Measurements from ENCODE around the gene RGS3. TPM values are rescaled to one million over a fixed set of nuclear protein-coding genes. Genes with fewer than 3 reads are reported as not detected.

The RGS3 gene
- polyA plus RNA-seq, 1 of the 3 experiments (the other 2 are of a cell fraction), result 50.6 TPM

GRCh38 chr9:113446323-113446740, 17.2 kb upstream of the RGS3 start:
- WGBS (ENCODE audit: low lambda C conversion rate), result 64% methylated on average over 3 of the region's 3 CpGs
- Histone ChIP-seq H3K79me2 (ENCODE audit: insufficient read depth) (no peaks in the 10 kb centered on the region), H3F3A (replicated peaks; ENCODE audit: insufficient read depth) (peaks cover 3% of the 10 kb centered on the region), H3K27ac (ENCODE audit: low read depth in 2 of 2, low read length in 1 of 2) (no peak overlapping the region), H3K4me3 (ENCODE audit: low read depth in 2 of 2, low read length in 1 of 2) (no peak overlapping the region; a peak in 1 of 4 replicates), H3K9me2 (no peaks in the 10 kb centered on the region), H3K4me1 (ENCODE audit: control insufficient read depth in 1 of 2, insufficient read depth in 2 of 2, low read depth in 1 of 2, low read length in 1 of 2) (no peaks in the 10 kb centered on the region), H2AFZ (ENCODE audit: low read depth) (no peak overlapping the region), H3K4me2 (no peak overlapping the region), H4K20me1 (ENCODE audit: insufficient read depth) (no peaks in the 10 kb centered on the region), H3K36me3 (replicated peaks in 1 of 2; ENCODE audit: control insufficient read depth in 1 of 2, insufficient read depth in 2 of 2, low read length in 1 of 2) (no peaks in the 10 kb centered on the region), H3K9ac (no peak overlapping the region), H3K27me3 (ENCODE audit: insufficient read depth) (no peaks in the 10 kb centered on the region), H3K9me3 (no peaks in the 10 kb centered on the region)
- TF ChIP-seq CHD2 (IDR thresholded peaks at IDR 0.05; ENCODE audit: low read length, partially characterized antibody) (no peak), EP300 (IDR thresholded peaks at IDR 0.05; ENCODE audit: borderline replicate concordance in 1 of 2, low read depth in 1 of 2, low read length in 1 of 2) (no peak), NFIC (IDR thresholded peaks at IDR 0.05; ENCODE audit: borderline replicate concordance) (no peak), YY1 (IDR thresholded peaks at IDR 0.05; ENCODE audit: low read depth) (no peak), SIN3A (IDR thresholded peaks at IDR 0.05; ENCODE audit: borderline replicate concordance, low read depth, low read length) (no peak), RAD21 (IDR thresholded peaks at IDR 0.05; ENCODE audit: low read length) (peak; percentile 94), EZH2phosphoT487 (IDR thresholded peaks at IDR 0.05; ENCODE audit: borderline replicate concordance, low read depth) (no peak), JUND (IDR thresholded peaks at IDR 0.05) (no peak), USF1 (IDR thresholded peaks at IDR 0.05; ENCODE audit: borderline replicate concordance, low read depth) (no peak), NRF1 (IDR thresholded peaks at IDR 0.05; ENCODE audit: low read depth, low read length) (no peak), RCOR1 (IDR thresholded peaks at IDR 0.05; ENCODE audit: low read length) (no peak), USF2 (IDR thresholded peaks at IDR 0.05; ENCODE audit: borderline replicate concordance, low read depth, low read length) (no peak), MEF2A (IDR thresholded peaks at IDR 0.05; ENCODE audit: borderline replicate concordance, low read depth) (no peak), POLR2AphosphoS5 (IDR thresholded peaks at IDR 0.05; ENCODE audit: low read depth, low read length) (no peak), TAF1 (IDR thresholded peaks at IDR 0.05; ENCODE audit: borderline replicate concordance, low read depth, low read length) (no peak), FOXM1 (IDR thresholded peaks at IDR 0.05; ENCODE audit: low read depth) (no peak), GATA2 (CRISPR knock-in tag; IDR thresholded peaks at IDR 0.05) (no peak), FOSL2 (IDR thresholded peaks at IDR 0.05; ENCODE audit: borderline replicate concordance, low read depth) (no peak), IRF3 (IDR thresholded peaks at IDR 0.05; ENCODE audit: low read depth, low read length) (no peak), ELF1 (IDR thresholded peaks at IDR 0.05) (no peak), CTCF (IDR thresholded peaks at IDR 0.05) (peak; percentile 77), RFX5 (IDR thresholded peaks at IDR 0.05; ENCODE audit: low read length) (no peak), SMC3 (IDR thresholded peaks at IDR 0.05; ENCODE audit: low read depth, low read length) (peak; percentile 95), TCF12 (IDR thresholded peaks at IDR 0.05) (no peak), MAX (IDR thresholded peaks at IDR 0.05; ENCODE audit: low read depth) (no peak), PBX3 (IDR thresholded peaks at IDR 0.05) (no peak)
- DNase-seq, result peak; percentile 72
- ChIA-PET CTCF (interaction anchor here (0.6 to 9.9 kb wide), 55 partner anchors 9 to 227 kb away, joined by 3 to 449 read pairs (median 5); partner anchors contain the start of genes ALAD, C9orf43, POLE3 and RGS3), POLR2A (interaction anchor here (1.4 kb wide), 1 partner anchor 113 kb away, joined by 3 read pairs; no protein-coding TSS in a partner anchor)
